Parathyroid adenoma (tissue), 2 donors: ENCODE measurements around the gene MLXIP.

Experiments used
- H2AFZ ChIP-seq: fragments of 300-600 bp; sonication (generic); one replicate; pipeline ENCODE4 v1.7.0; 2017; ENCODE audit warnings: antibody characterized with exemption, mild to moderate bottlenecking
- H3K27ac ChIP-seq: fragments of 300-600 bp; sonication (generic); one replicate; pipeline ENCODE4 v1.7.0; 2017
- H3K27me3 ChIP-seq: fragments of 300-600 bp; sonication (generic); one replicate; pipeline ENCODE4 v1.7.0; 2017; ENCODE audit warnings: low read length; ENCODE audit not compliant: control insufficient read depth, insufficient read depth
- H3K36me3 ChIP-seq: fragments of 300-600 bp; sonication (generic); one replicate; pipeline ENCODE4 v1.7.0; 2017; ENCODE audit warnings: low read length; ENCODE audit not compliant: control insufficient read depth, insufficient read depth
- H3K4me1 ChIP-seq: fragments of 300-600 bp; sonication (generic); one replicate; pipeline ENCODE4 v1.7.0; 2017; ENCODE audit warnings: control low read depth
- H3K4me2 ChIP-seq: fragments of 300-600 bp; sonication (generic); one replicate; pipeline ENCODE4 v1.7.0; 2017; ENCODE audit warnings: low read length
- H3K4me3 ChIP-seq: fragments of 300-600 bp; sonication (generic); one replicate; pipeline ENCODE4 v1.7.0; 2017; ENCODE audit warnings: low read depth, low read length
- H3K79me2 ChIP-seq: fragments of 300-600 bp; sonication (generic); one replicate; pipeline ENCODE4 v1.7.0; 2017; ENCODE audit warnings: control low read depth
- H3K9ac ChIP-seq: fragments of 300-600 bp; sonication (generic); one replicate; pipeline ENCODE4 v1.7.0; 2017; ENCODE audit warnings: mild to moderate bottlenecking
- H3K9me3 ChIP-seq: fragments of 300-600 bp; sonication (generic); one replicate; pipeline ENCODE4 v1.7.0; 2017; ENCODE audit warnings: low read length; ENCODE audit not compliant: control insufficient read depth
- CTCF ChIP-seq: fragments of 300-600 bp; sonication (generic); IDR thresholded peaks from one replicate; pipeline ENCODE4 v1.7.0; 2017; ENCODE audit warnings: antibody characterized with exemption, mild to moderate bottlenecking
- donor health status: primary hyperparathyroidism.

The MLXIP gene

GRCh38 chr12:122064780-122065588 is 13.6 kb upstream of the MLXIP start:
- H3K4me3 ChIP-seq = no peak overlapping the region
- no peak for TF ChIP-seq CTCF
- no peak overlapping the region for H3K27ac ChIP-seq
- no peak overlapping the region for H3K4me2 ChIP-seq
- H2AFZ ChIP-seq = no peak overlapping the region
- H3K36me3 ChIP-seq = no peaks in the 10 kb centered on the region
- H3K79me2 ChIP-seq = no peaks in the 10 kb centered on the region
- peaks cover 26% of the 10 kb centered on the region for H3K4me1 ChIP-seq
- no peaks in the 10 kb centered on the region for H3K9me3 ChIP-seq
- no peaks in the 10 kb centered on the region for H3K27me3 ChIP-seq
- H3K9ac ChIP-seq = no peak overlapping the region

GRCh38 chr12:122067548-122067947 is 11.0 kb upstream of the MLXIP start:
- H3K27ac ChIP-seq = no peak overlapping the region
- H3K36me3 ChIP-seq = no peaks in the 10 kb centered on the region
- H3K79me2 ChIP-seq = no peaks in the 10 kb centered on the region
- H3K27me3 ChIP-seq = no peaks in the 10 kb centered on the region
- no peak for TF ChIP-seq CTCF
- peaks cover 30% of the 10 kb centered on the region for H3K4me1 ChIP-seq
- H3K4me3 ChIP-seq = no peak overlapping the region
- H2AFZ ChIP-seq = no peak overlapping the region
- H3K9ac ChIP-seq = no peak overlapping the region
- H3K9me3 ChIP-seq = no peaks in the 10 kb centered on the region
- H3K4me2 ChIP-seq = no peak overlapping the region

GRCh38 chr12:122067966-122068365 is 10.6 kb upstream of the MLXIP start:
- H3K27ac ChIP-seq = no peak overlapping the region

GRCh38 chr12:122072031-122072970 is 6.3 kb upstream of the MLXIP start:
- TF ChIP-seq CTCF = peak; percentile 42
- peak overlapping the region; percentile 50 for H3K4me2 ChIP-seq
- H3K4me1 ChIP-seq = peaks cover 7% of the 10 kb centered on the region
- peak overlapping the region; percentile 20 for H3K4me3 ChIP-seq
- no peaks in the 10 kb centered on the region for H3K36me3 ChIP-seq
- no peaks in the 10 kb centered on the region for H3K27me3 ChIP-seq
- no peak overlapping the region for H3K9ac ChIP-seq
- H2AFZ ChIP-seq = peak overlapping the region; percentile 57
- no peaks in the 10 kb centered on the region for H3K9me3 ChIP-seq
- H3K79me2 ChIP-seq = no peaks in the 10 kb centered on the region
- H3K27ac ChIP-seq = peak overlapping the region; percentile 75

More at GRCh38 chr12:122067966-122068365, 10.6 kb upstream of the MLXIP start:
- Histone ChIP-seq H3K4me3 (no peak overlapping the region), H3K27me3 (no peaks in the 10 kb centered on the region), H3K36me3 (no peaks in the 10 kb centered on the region), H3K79me2 (no peaks in the 10 kb centered on the region), H3K4me2 (no peak overlapping the region), H3K9ac (no peak overlapping the region), H3K9me3 (no peaks in the 10 kb centered on the region), H2AFZ (no peak overlapping the region), H3K4me1 (peaks cover 28% of the 10 kb centered on the region)
- TF ChIP-seq CTCF = no peak
